ENCODE results near the gene GJC2.

GJC2 gene

DNA sequence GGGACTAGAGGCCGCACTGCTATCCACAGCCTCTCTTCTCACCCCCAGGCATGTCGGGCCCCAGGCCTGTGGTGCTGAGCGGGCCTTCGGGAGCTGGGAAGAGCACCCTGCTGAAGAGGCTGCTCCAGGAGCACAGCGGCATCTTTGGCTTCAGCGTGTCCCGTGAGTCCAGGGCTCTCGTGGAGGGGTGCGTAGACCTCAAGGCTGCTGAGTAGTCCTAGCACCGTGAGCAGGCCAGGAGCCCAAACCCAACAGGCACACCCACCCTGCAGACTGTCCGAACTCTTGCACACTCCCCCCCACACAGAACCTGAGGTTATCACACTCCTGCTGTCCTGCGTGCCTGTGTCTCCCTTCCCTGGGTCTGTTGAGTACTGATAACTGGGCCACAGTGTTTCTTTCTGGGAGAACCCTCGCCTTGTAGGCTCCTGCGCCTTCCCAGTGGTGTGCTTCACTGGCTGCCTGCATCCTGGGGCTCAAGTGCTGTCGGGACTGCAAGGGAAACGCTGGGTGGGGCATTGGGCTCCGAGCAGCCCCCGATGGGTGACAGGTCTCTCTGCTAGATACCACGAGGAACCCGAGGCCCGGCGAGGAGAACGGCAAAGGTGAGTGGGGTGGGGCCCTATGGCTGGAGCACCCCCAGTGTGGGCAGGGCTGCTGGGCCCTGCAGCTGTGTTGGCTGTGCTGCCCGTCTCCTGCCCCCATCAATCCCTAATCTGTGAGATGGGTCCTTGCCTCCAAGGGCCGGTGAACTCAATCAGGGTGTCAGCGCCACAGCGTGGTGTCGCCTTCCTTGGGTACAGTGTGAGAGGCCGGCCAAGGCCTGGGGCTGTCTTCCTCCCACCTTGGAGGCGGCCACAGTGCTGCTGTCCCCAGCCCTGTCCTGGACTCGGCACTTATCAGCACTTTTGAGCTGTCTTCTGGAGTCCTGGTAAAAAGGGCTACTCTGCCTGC lies 4.0 kb upstream of the GJC2 start:
- DNase-seq (ENCODE audit: low spot score): no peak

DNA sequence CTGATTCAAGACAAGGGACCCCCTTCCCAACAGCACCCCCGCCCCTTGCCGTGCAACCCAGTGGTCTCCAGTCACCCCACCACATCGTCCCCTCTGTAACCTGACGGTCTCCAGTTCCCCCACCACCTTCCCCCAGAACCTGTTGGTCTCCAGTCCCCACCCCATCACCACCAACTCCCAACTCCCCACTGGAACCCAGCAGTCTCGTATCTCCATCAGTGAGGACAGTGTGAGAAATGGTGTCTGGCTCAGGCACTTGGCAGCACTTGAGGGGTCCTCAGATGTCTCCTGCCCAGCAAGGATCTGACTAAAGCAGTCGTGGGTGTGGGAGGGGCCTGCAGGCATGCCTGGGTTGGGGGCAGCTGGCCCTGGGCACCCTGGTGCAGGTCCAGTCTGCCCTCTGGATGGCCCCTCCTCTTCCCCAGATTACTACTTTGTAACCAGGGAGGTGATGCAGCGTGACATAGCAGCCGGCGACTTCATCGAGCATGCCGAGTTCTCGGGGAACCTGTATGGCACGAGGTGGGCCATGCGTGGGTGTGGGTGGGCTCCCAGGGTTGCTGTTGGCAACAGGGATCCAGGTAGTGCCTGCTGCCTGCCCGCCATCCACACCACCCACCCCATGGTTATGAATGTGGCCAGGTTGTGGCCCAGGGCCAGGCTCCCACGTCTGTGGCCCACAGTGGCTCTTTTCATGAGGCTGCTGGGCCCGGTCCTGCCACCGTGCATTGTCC lies 3.1 kb upstream of the GJC2 start:
- no peak for DNase-seq (ENCODE audit: low spot score)

- no peak for DNase-seq (ENCODE audit: low spot score)
These were observed 2.5 kb upstream of the GJC2 start for GRCh38 chr1:228147151-228147693.

DNA sequence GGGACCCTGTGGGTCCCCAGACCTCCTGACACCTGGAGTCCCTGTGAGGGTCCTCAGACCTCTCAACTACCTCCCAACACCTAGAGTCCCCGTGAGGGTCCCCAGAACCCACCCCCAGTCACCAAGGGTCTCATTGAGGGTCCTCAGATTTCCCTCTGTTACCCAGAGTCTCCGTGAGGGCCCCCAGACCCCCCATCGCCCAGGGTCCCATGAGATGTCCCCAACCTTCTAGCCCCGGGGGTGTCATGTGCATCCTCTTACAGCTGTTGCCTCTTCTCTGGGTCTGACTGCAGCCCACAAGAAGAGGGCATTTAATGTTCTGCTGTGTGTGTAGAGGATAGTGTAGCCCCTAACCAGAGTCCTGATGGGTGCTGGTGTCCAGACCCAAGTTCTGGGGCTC lies 2.0 kb upstream of the GJC2 start:
- no peak for DNase-seq (ENCODE audit: low spot score)

- peak; percentile 38 for DNase-seq (ENCODE audit: low spot score)
These were observed 1.4 kb upstream of the GJC2 start for GRCh38 chr1:228148196-228148861.

GRCh38 chr1:228148935-228149405 lies 760 bp upstream of the GJC2 start:
- DNase-seq (ENCODE audit: low spot score): no peak

DNA sequence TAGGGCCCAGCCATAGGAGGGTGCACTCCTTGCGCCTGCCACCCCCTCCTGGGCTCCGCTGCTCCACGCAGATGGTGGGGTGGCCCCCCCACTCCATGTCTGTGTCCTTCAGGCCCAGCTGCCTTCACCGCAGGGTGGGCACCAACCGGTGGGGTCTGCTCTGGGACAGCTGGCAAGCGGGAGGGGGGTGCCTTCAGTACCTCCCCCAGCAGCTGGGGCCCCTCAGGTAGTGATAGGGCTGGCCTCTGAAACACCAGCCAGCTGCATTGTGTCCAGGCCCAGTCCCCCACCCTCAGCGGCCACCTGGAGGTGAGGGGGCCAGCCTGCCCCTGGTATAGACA lies 360 bp downstream of the GJC2 start:
- no peak for DNase-seq (ENCODE audit: low spot score)

- DNase-seq (ENCODE audit: low spot score): peak; percentile 70
These were observed 890 bp downstream of the GJC2 start for GRCh38 chr1:228150461-228151179.

GRCh38 chr1:228151180-228151925 lies 1.6 kb downstream of the GJC2 start:
- no peak for DNase-seq (ENCODE audit: low spot score)

- no peak for DNase-seq (ENCODE audit: low spot score)
These were observed 2.6 kb downstream of the GJC2 start for GRCh38 chr1:228152097-228152917.

DNA sequence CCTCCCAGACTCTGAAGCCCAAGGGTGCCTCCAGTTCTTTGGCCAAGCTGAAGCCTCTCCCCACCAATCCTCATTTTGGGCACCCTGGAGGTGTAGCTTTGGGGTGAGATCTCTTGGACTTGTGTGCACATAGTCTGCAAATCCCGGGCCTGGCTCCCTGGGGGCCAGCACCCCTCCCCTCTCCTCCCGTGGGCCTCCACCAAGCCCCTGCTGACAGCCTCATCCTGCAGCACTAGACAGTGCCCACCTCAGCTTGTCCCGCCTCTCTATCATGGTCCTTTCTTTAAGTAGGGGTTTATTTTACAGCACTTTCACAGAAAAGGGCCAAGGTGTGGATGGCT lies 3.2 kb downstream of the GJC2 start:
- DNase-seq (ENCODE audit: low spot score): no peak

GRCh38 chr1:228154021-228154669 lies 4.4 kb downstream of the GJC2 start:
- no peak for DNase-seq (ENCODE audit: low spot score)

DNA sequence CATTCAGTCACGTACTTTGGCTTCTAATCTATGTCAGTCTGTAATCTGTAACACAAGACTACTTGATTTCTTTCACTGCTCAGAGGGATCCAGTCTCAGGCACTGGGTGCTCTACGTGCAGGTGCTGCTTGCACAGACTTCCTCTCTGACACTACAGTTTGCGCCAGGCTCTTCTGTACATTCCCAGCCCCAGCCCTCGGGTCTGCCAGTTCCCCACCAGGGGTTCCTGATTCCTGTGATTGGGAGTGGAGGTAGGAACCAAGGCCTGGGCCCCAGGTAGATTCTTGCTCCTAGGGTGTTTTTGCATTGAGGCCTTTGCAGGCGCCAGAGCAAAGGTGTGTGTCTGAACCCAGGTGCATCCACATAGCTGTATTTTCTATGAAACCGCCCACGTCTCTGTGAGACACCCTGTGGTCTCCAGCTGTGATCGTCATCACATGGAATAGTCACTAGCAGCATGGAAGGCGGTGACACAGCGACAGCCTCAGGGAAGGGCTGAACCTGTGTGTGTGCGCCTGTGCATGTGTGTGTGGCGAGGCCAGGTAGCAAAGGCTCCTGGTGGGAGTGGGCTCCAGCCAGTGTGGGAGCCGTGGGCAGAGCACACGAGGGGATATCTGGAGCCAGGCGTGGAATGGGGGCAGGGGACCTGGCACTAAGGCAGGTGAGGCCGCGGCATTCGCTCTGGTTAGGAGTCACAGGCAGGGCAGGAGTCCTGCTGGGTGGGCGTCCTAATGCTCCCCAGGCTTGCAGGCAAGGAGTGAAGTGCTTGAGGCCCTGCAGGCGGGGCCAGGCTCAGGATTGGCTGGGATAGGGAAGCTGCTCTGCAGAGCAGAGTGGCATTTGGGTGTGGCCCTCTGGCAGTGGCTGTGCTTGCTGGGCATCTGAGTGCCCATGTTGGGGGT lies 5.2 kb downstream of the GJC2 start:
- DNase-seq (ENCODE audit: low spot score): no peak

DNA sequence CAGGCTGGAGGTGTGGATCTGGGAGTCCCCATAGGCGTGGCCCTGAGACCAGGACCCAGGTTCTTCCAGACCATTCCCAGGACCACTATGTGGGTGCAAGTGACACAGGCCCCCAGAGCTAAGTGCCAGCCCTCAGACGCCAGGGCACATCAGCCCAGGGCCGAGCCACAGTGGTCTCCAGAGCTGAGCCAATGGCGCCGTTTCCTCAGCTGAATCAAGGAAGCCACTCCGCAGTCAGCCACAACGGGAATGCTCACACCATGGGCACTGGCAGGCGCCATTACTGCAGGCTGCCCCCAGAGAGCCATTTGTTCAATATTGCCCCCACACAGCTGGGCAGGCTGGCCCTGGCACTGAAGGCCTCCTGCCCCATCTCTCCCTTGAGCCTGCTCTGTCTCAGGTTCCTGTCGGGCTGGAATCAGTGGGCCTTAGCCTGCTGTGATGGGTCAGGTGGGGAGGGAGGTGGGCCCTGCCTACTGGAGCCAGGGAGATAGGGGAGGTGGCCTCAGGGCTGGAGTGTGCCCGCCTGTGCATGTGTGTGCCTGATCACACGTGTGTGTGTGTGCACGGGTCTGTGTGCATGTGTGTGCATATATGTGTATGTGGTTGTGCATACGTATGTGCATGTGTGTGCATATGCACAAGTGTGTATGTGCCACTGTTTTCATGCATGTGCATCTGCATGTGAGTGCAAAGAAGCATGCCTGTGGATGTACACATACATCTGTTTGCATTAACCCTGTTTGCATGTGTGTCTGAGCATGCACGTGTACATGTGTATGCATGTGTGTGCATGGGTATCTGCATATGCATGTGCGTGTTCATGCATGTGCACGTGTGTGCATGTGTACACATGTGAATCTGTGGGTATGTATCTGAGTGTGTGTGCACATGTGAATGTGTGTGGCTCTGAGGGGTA lies 6.1 kb downstream of the GJC2 start:
- no peak for DNase-seq (ENCODE audit: low spot score)

DNA sequence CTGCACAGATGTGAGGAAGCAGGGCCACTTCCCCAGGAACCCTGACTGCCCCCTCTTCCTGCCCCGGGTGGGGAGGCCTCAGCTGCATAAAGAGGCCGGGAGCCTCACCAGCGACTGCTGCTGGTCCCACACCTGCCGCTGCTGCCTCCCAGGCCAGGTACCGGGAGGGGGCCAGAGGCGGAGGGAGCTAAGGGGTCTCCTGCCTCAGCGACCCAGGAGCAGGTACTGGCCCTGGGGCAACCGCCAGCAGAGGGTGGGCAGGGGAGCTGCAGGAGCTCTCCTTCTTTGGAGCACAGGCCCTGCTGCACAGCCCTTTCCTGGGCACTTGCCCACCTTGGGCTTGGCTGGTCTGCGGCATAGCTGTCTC lies 6.8 kb downstream of the GJC2 start:
- no peak for DNase-seq (ENCODE audit: low spot score)

DNA sequence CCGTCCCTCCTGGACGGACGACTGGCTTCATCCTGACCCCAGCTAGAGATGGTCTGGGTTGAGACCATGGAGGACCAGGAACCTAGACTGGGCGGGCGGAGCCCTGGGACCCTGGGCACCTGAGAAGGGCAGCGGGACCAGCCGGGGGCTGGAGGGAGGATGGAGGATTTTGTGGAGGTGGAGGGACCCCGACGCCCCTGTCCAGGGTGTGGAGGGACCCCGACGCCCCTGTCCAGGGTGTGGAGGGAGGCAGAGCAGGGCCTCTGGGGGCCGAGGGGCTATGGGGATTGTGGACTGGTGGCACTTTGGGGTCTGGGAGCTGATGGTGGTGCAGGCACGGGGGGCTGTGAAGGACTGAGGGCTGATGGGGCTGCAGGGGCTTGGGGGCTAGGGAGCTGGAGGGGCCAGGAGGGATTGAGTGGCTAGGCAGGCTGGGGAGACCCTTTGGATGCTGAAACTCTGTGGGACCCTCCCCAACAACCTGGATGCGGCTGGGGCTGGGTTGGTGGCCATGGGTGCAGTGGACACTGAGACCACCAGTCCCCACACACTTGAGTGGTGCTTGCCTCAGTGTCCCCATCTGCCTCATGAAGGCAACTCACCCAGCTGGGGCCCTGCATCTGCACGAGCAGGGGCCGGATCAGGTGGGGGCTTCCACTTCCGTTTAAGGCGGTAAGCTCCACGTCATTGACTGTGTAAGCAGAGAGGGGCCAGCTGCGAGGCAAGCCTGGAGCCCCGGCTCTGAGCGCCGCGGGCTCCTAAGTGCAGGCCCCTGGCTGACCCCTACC lies 7.4 kb downstream of the GJC2 start:
- DNase-seq (ENCODE audit: low spot score): no peak

DNA sequence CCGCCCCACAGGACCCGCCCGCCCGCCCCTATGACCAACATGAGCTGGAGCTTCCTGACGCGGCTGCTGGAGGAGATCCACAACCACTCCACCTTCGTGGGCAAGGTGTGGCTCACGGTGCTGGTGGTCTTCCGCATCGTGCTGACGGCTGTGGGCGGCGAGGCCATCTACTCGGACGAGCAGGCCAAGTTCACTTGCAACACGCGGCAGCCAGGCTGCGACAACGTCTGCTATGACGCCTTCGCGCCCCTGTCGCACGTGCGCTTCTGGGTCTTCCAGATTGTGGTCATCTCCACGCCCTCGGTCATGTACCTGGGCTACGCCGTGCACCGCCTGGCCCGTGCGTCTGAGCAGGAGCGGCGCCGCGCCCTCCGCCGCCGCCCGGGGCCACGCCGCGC lies 8.0 kb downstream of the GJC2 start:
- no peak for DNase-seq (ENCODE audit: low spot score)

All from putamen (tissue), 1 donor.